AG10803 (cell line): ENCODE measurements around the gene DNAJC21.

ENCODE experiments used
- DNase-seq: peaks from one replicate; pipeline ENCODE4 v3.0.0; 2010; ENCODE audit warnings: low read depth
- H3K4me3 ChIP-seq: 2 replicates; pipeline ENCODE4 v1.5.1; 2011; ENCODE audit warnings: mild to moderate bottlenecking, low read length, control low read depth
- CTCF ChIP-seq: conservative IDR thresholded peaks from 2 replicates; pipeline ENCODE4 v1.5.1; 2011; ENCODE audit warnings: mild to moderate bottlenecking, low read length, control low read depth, inconsistent platforms

DNAJC21 gene

GRCh38 chr5:34923694-34924461 lies 5.5 kb upstream of the DNAJC21 start:
- no peak for TF ChIP-seq CTCF
- H3K4me3 ChIP-seq = no peak overlapping the region
- peak; percentile 74 for DNase-seq

GRCh38 chr5:34924462-34924765 lies 4.9 kb upstream of the DNAJC21 start:
- no peak for DNase-seq
- H3K4me3 ChIP-seq = no peak overlapping the region
- no peak for TF ChIP-seq CTCF

- no peak for DNase-seq
- H3K4me3 ChIP-seq = no peak overlapping the region
- TF ChIP-seq CTCF = no peak
Observed at GRCh38 chr5:34926318-34926888, 3.0 kb upstream of the DNAJC21 start.

GRCh38 chr5:34927785-34928184 lies 1.6 kb upstream of the DNAJC21 start:
- no peak overlapping the region for H3K4me3 ChIP-seq
- no peak for TF ChIP-seq CTCF
- no peak for DNase-seq

GRCh38 chr5:34928267-34928666 lies 1.1 kb upstream of the DNAJC21 start:
- DNase-seq = no peak
- no peak for TF ChIP-seq CTCF
- no peak overlapping the region for H3K4me3 ChIP-seq

- H3K4me3 ChIP-seq = peak overlapping the region; percentile 78
- peak; percentile 84 for DNase-seq
- no peak for TF ChIP-seq CTCF
Observed at GRCh38 chr5:34929720-34930461, 532 bp downstream of the DNAJC21 start.

GRCh38 chr5:34930462-34930844 lies 1.1 kb downstream of the DNAJC21 start:
- H3K4me3 ChIP-seq = peak overlapping the region; percentile 78
- no peak for TF ChIP-seq CTCF
- DNase-seq = peak; percentile 38
